HCT116 (cell line): ENCODE measurements around the gene EIPR1. TPM values are rescaled to one million over a fixed set of nuclear protein-coding genes. Genes with fewer than 3 reads are reported as not detected.

ENCODE experiments used
- ATAC-seq: fragments of 200-7000 bp; cut with Tn5 transposase; 2 replicates; pipeline ENCODE4 v1.9.1; 2020; ENCODE audit warnings: mild to moderate bottlenecking, moderate library complexity
- BruUV-seq: library from RNA; stranded (reverse); fragments of 400-500 nt; replicated peaks from 2 replicates; lab custom pipeline; 2021; lab: Mats Ljungman, UMichigan
- CTCF ChIA-PET: fragments of 300-600 bp; sonication (Branson Sonifier 250); formaldehyde crosslinking; loops from one replicate; lab custom pipeline; 2021; ENCODE audit warnings: antibody characterized with exemption; lab: Charles Lee
- POLR2A ChIA-PET: fragments of 300-600, 350-600 bp; sonication (Branson Sonifier 250); formaldehyde crosslinking; loops from one replicate; lab custom pipeline; 2021; ENCODE audit warnings: antibody characterized with exemption; lab: Charles Lee
- RAD21 ChIA-PET, 2 experiments: fragments of 300-600 bp; sonication (Branson Sonifier 250); formaldehyde crosslinking; loops; one replicate each; lab custom pipeline; 2023; ENCODE audit warnings: low total read pairs in 2 of 2; ENCODE audit not compliant: uncharacterized antibody in 2 of 2, unreplicated experiment in 2 of 2, low non-redundant PET in 1 of 2; lab: Charles Lee
- DNase-seq: peaks from one replicate; pipeline ENCODE4 v3.0.0-alpha.2; 2010; ENCODE audit warnings: low read depth, low spot score
- H2AFZ ChIP-seq: fragments of 200-600 bp; shearing (Covaris generic), sonication (generic); 2 replicates; pipeline ENCODE4 v1.6.1; 2017; ENCODE audit warnings: low read depth, mixed run types, mixed read lengths, antibody characterized with exemption, low read length; ENCODE audit not compliant: poor library complexity, severe bottlenecking
- H3K27ac ChIP-seq: 2 replicates; pipeline ENCODE4 v1.5.1; 2012; ENCODE audit warnings: low read depth, low read length
- H3K27me3 ChIP-seq: fragments of 200-600 bp; sonication (generic); 2 replicates; pipeline ENCODE4 v1.6.1; 2016; ENCODE audit warnings: mixed run types, low read length, mixed read lengths; ENCODE audit not compliant: insufficient read depth
- H3K36me3 ChIP-seq, 2 experiments: fragments of 200-500 bp in 1 of 2; fragments of 200-600 bp in 1 of 2; sonication (Bioruptor generic) in 1 of 2; sonication (generic) in 1 of 2; 2 replicates each; pipeline versions ENCODE4 v1.5.1 to v1.6.1; 2014 to 2016; ENCODE audit warnings: low read length in 2 of 2, inconsistent platforms in 1 of 2, mixed read lengths in 1 of 2, mixed run types in 1 of 2; ENCODE audit not compliant: insufficient read depth in 2 of 2, control insufficient read depth in 1 of 2
- H3K4me1 ChIP-seq, 2 experiments: fragments of 200-600 bp in 1 of 2; sonication (generic) in 1 of 2; 2 replicates each; pipeline versions ENCODE4 v1.5.1 to v1.6.1; 2012 to 2017; ENCODE audit warnings: low read length in 2 of 2, inconsistent platforms in 1 of 2, mild to moderate bottlenecking in 1 of 2, mixed read lengths in 1 of 2, mixed run types in 1 of 2, moderate library complexity in 1 of 2; ENCODE audit not compliant: insufficient read depth in 2 of 2, control insufficient read depth in 1 of 2
- H3K4me2 ChIP-seq: fragments of 200-600 bp; sonication (generic); 2 replicates; pipeline ENCODE4 v1.6.1; 2017; ENCODE audit warnings: mixed run types, low read length, mixed read lengths
- H3K4me3 ChIP-seq, 2 experiments: fragments of 200-600 bp in 1 of 2; sonication (generic) in 1 of 2; replicated peaks in 1 of 2; 2 replicates each; pipeline ENCODE4 v1.5.1; 2011 to 2016; ENCODE audit warnings: low read length in 2 of 2, control low read depth in 1 of 2, low read depth in 1 of 2, mild to moderate bottlenecking in 1 of 2, mixed read lengths in 1 of 2, mixed run types in 1 of 2
- H3K79me2 ChIP-seq: fragments of 200-600 bp; sonication (generic); 2 replicates; pipeline ENCODE4 v1.6.1; 2017; ENCODE audit warnings: mild to moderate bottlenecking, mixed run types, low read length, moderate library complexity, mixed read lengths; ENCODE audit not compliant: insufficient read depth
- H3K9ac ChIP-seq: fragments of 200-600 bp; sonication (generic); 2 replicates; pipeline ENCODE4 v1.6.1; 2016; ENCODE audit warnings: low read length, mixed read lengths
- H3K9me2 ChIP-seq: fragments of 200-600 bp; sonication (generic), shearing (Covaris generic); 2 replicates; pipeline ENCODE4 v1.6.1; 2017; ENCODE audit warnings: mixed run types, mild to moderate bottlenecking, moderate library complexity; ENCODE audit not compliant: insufficient read depth
- H3K9me3 ChIP-seq, 2 experiments: fragments of 200-500 bp in 1 of 2; fragments of 200-600 bp in 1 of 2; sonication (Bioruptor generic) in 1 of 2; sonication (generic) in 1 of 2; 2 replicates each; pipeline ENCODE4 v1.6.1; 2014 to 2017; ENCODE audit warnings: low read length in 2 of 2, mixed read lengths in 2 of 2, inconsistent platforms in 1 of 2, low read depth in 1 of 2, mild to moderate bottlenecking in 1 of 2, mixed run types in 1 of 2, moderate library complexity in 1 of 2; ENCODE audit not compliant: control insufficient read depth in 1 of 2, insufficient read depth in 1 of 2
- H4K20me1 ChIP-seq: fragments of 200-600 bp; sonication (generic), shearing (Covaris generic); 2 replicates; pipeline ENCODE4 v1.6.1; 2017; ENCODE audit warnings: mixed run types, mild to moderate bottlenecking, moderate library complexity; ENCODE audit not compliant: insufficient read depth
- ATF3 ChIP-seq: IDR thresholded peaks from 2 replicates; pipeline ENCODE4 v1.6.1; 2012
- CBX3 ChIP-seq: IDR thresholded peaks from 2 replicates; pipeline ENCODE4 v1.6.1; 2012; ENCODE audit warnings: low read depth
- EZH2 ChIP-seq: fragments of 200-600 bp; sonication (generic); IDR thresholded peaks from 2 replicates; pipeline ENCODE4 v1.6.1; 2017; ENCODE audit warnings: antibody characterized with exemption, mixed run types
- EZH2phosphoT487 ChIP-seq: fragments of 200-600 bp; IDR thresholded peaks from 2 replicates; pipeline ENCODE4 v1.6.1; 2018; ENCODE audit warnings: antibody characterized with exemption, borderline replicate concordance
- FOSL1 ChIP-seq: IDR thresholded peaks from 2 replicates; pipeline ENCODE4 v1.6.1; 2012; ENCODE audit warnings: low read depth
- MAX ChIP-seq: IDR thresholded peaks from 2 replicates; pipeline ENCODE4 v1.6.1; 2012
- POLR2A ChIP-seq: IDR thresholded peaks from 2 replicates; pipeline ENCODE4 v1.7.0; 2011; ENCODE audit warnings: borderline replicate concordance; ENCODE audit not compliant: insufficient read depth, insufficient read length; ENCODE audit errors: extremely low read depth
- POLR2AphosphoS5 ChIP-seq: IDR thresholded peaks from 2 replicates; pipeline ENCODE4 v1.6.1; 2011; ENCODE audit warnings: mild to moderate bottlenecking, low read depth, low read length, moderate library complexity
- RAD21 ChIP-seq: IDR thresholded peaks from 2 replicates; pipeline ENCODE4 v1.6.1; 2012; ENCODE audit warnings: low read depth, mild to moderate bottlenecking
- REST ChIP-seq: IDR thresholded peaks from 2 replicates; pipeline ENCODE4 v1.6.1; 2012; ENCODE audit warnings: low read depth
- SP1 ChIP-seq: IDR thresholded peaks from 2 replicates; pipeline ENCODE4 v1.6.1; 2012; ENCODE audit warnings: low read depth
- SRF ChIP-seq: IDR thresholded peaks from 2 replicates; pipeline ENCODE4 v1.6.1; 2012; ENCODE audit warnings: low read depth
- TCF7L2 ChIP-seq: IDR thresholded peaks from 2 replicates; pipeline ENCODE4 v1.7.0; 2011; ENCODE audit warnings: borderline replicate concordance, inconsistent platforms; ENCODE audit not compliant: insufficient read depth, insufficient read length; ENCODE audit errors: extremely low read depth
- YY1 ChIP-seq: IDR thresholded peaks from 2 replicates; pipeline ENCODE4 v1.6.1; 2011; ENCODE audit warnings: low read length, low read depth, moderate library complexity, mild to moderate bottlenecking; ENCODE audit not compliant: insufficient replicate concordance; ENCODE audit errors: extremely low read depth
- intact Hi-C: fragments of 100-400 bp; cut with micrococcal nuclease; formaldehyde crosslinking; loops from 2 replicates; pipeline ENCODE4 v1.10.0; 2022
- total RNA-seq: library from RNA; stranded (reverse); gene quantifications from one replicate; pipeline ENCODE4 v1.2.1, GENCODE V29; 2021; ENCODE audit not compliant: unreplicated experiment

EIPR1 gene
- total RNA-seq, 1 experiment from 2014 or later = 36.9 TPM

GRCh38 chr2:3263487-3263886 is 114.1 kb downstream of the EIPR1 start:
- H3K9ac ChIP-seq = no peak overlapping the region
- BruUV-seq = no TSS peak
- TF ChIP-seq EZH2 (no peak), ATF3 (no peak), POLR2A (no peak), FOSL1 (no peak), CBX3 (no peak), POLR2AphosphoS5 (no peak), SP1 (no peak), RAD21 (no peak), MAX (no peak), REST (no peak), YY1 (no peak), TCF7L2 (no peak), SRF (no peak), EZH2phosphoT487 (no peak)
- POLR2A ChIA-PET = no interaction called here
- H3K4me2 ChIP-seq = no peak overlapping the region
- intact Hi-C loops = no loop called here
- no peaks in the 10 kb centered on the region for H3K27me3 ChIP-seq
- no peaks in the 10 kb centered on the region for H3K79me2 ChIP-seq
- H3K4me1 ChIP-seq = no peaks in the 10 kb centered on the region
- H3K9me3 ChIP-seq = no peaks in the 10 kb centered on the region
- ATAC-seq = no peak
- no peak overlapping the region for H2AFZ ChIP-seq
- H3K27ac ChIP-seq = no peak overlapping the region
- CTCF ChIA-PET = no interaction called here
- RAD21 ChIA-PET = no interaction called here
- no peaks in the 10 kb centered on the region for H3K36me3 ChIP-seq
- DNase-seq = no peak
- H3K9me2 ChIP-seq = no peaks in the 10 kb centered on the region
- H4K20me1 ChIP-seq = no peaks in the 10 kb centered on the region
- no peak overlapping the region for H3K4me3 ChIP-seq
